ENCODE data around the gene HOGA1. TPM values are rescaled to one million over a fixed set of nuclear protein-coding genes. Genes with fewer than 3 reads are reported as not detected.

The HOGA1 gene
- polyA plus RNA-seq, 1 of the 3 experiments (the other 2 are of a cell fraction), result 2.9 TPM

DNA sequence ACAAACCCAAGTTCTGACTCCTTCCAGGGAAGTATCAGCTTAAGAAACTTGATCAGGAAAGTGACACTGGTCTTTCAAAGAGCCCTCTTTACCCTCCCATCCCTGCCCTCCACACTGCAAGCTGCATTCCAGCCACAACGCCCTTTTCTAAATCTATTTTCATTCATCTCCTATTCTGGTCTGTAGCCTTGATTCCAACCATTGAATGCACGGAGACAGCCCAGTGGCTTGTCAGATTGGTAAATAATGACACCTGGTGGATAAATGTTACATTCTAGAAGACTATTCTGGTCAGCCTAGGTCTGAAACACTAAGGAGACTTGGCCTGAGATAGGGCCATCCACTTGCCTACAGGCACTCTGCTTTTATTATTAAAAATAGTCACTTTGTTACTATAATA lies 28.2 kb downstream of the HOGA1 start:
- Histone ChIP-seq H3K9me3 (no peaks in the 10 kb centered on the region), H3K36me3 (replicated peaks in 1 of 2; ENCODE audit: control insufficient read depth in 1 of 2, insufficient read depth in 2 of 2, low read length in 1 of 2) (no peaks in the 10 kb centered on the region), H3K79me2 (ENCODE audit: insufficient read depth) (no peaks in the 10 kb centered on the region), H3K27ac (ENCODE audit: low read depth in 2 of 2, low read length in 1 of 2) (no peak overlapping the region), H3F3A (replicated peaks; ENCODE audit: insufficient read depth) (no peaks in the 10 kb centered on the region), H3K4me1 (ENCODE audit: control insufficient read depth in 1 of 2, insufficient read depth in 2 of 2, low read depth in 1 of 2, low read length in 1 of 2) (no peaks in the 10 kb centered on the region; a peak in 1 of 4 replicates), H3K4me2 (no peak overlapping the region), H2AFZ (ENCODE audit: low read depth) (no peak overlapping the region), H3K27me3 (ENCODE audit: insufficient read depth) (no peaks in the 10 kb centered on the region), H3K9ac (no peak overlapping the region), H3K4me3 (ENCODE audit: low read depth in 2 of 2, low read length in 1 of 2) (no peak overlapping the region), H4K20me1 (ENCODE audit: insufficient read depth) (no peaks in the 10 kb centered on the region), H3K9me2 (no peaks in the 10 kb centered on the region)
- DNase-seq, result peak; percentile 45
- TF ChIP-seq FOXM1 (IDR thresholded peaks at IDR 0.05; ENCODE audit: low read depth), result no peak
- no peak for TF ChIP-seq NFIC (IDR thresholded peaks at IDR 0.05; ENCODE audit: borderline replicate concordance)
- TF ChIP-seq RFX5 (IDR thresholded peaks at IDR 0.05; ENCODE audit: low read length), result no peak
- no peak for TF ChIP-seq EZH2phosphoT487 (IDR thresholded peaks at IDR 0.05; ENCODE audit: borderline replicate concordance, low read depth)
- TF ChIP-seq, protein P1, sequence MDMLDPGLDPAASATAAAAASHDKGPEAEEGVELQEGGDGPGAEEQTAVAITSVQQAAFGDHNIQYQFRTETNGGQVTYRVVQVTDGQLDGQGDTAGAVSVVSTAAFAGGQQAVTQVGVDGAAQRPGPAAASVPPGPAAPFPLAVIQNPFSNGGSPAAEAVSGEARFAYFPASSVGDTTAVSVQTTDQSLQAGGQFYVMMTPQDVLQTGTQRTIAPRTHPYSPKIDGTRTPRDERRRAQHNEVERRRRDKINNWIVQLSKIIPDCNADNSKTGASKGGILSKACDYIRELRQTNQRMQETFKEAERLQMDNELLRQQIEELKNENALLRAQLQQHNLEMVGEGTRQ (IDR thresholded peaks at IDR 0.05; ENCODE audit: borderline replicate concordance, low read depth, low read length), result no peak
- TF ChIP-seq, protein P2, sequence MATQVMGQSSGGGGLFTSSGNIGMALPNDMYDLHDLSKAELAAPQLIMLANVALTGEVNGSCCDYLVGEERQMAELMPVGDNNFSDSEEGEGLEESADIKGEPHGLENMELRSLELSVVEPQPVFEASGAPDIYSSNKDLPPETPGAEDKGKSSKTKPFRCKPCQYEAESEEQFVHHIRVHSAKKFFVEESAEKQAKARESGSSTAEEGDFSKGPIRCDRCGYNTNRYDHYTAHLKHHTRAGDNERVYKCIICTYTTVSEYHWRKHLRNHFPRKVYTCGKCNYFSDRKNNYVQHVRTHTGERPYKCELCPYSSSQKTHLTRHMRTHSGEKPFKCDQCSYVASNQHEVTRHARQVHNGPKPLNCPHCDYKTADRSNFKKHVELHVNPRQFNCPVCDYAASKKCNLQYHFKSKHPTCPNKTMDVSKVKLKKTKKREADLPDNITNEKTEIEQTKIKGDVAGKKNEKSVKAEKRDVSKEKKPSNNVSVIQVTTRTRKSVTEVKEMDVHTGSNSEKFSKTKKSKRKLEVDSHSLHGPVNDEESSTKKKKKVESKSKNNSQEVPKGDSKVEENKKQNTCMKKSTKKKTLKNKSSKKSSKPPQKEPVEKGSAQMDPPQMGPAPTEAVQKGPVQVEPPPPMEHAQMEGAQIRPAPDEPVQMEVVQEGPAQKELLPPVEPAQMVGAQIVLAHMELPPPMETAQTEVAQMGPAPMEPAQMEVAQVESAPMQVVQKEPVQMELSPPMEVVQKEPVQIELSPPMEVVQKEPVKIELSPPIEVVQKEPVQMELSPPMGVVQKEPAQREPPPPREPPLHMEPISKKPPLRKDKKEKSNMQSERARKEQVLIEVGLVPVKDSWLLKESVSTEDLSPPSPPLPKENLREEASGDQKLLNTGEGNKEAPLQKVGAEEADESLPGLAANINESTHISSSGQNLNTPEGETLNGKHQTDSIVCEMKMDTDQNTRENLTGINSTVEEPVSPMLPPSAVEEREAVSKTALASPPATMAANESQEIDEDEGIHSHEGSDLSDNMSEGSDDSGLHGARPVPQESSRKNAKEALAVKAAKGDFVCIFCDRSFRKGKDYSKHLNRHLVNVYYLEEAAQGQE (IDR thresholded peaks at IDR 0.05; ENCODE audit: low read depth, low read length), result no peak
- no peak for TF ChIP-seq SIN3A (IDR thresholded peaks at IDR 0.05; ENCODE audit: borderline replicate concordance, low read depth, low read length)
- TF ChIP-seq NRF1 (IDR thresholded peaks at IDR 0.05; ENCODE audit: low read depth, low read length), result no peak
- TF ChIP-seq POLR2AphosphoS5 (IDR thresholded peaks at IDR 0.05; ENCODE audit: low read depth, low read length), result no peak
- no peak for TF ChIP-seq YY1 (IDR thresholded peaks at IDR 0.05; ENCODE audit: low read depth)
- TF ChIP-seq CHD2 (IDR thresholded peaks at IDR 0.05; ENCODE audit: low read length, partially characterized antibody), result no peak
- no peak for TF ChIP-seq EP300 (IDR thresholded peaks at IDR 0.05; ENCODE audit: borderline replicate concordance in 1 of 2, low read depth in 1 of 2, low read length in 1 of 2)
- TF ChIP-seq GATA2 (CRISPR knock-in tag; IDR thresholded peaks at IDR 0.05), result no peak
- peak; percentile 76 for TF ChIP-seq RAD21 (IDR thresholded peaks at IDR 0.05; ENCODE audit: low read length)
- TF ChIP-seq, protein P3, sequence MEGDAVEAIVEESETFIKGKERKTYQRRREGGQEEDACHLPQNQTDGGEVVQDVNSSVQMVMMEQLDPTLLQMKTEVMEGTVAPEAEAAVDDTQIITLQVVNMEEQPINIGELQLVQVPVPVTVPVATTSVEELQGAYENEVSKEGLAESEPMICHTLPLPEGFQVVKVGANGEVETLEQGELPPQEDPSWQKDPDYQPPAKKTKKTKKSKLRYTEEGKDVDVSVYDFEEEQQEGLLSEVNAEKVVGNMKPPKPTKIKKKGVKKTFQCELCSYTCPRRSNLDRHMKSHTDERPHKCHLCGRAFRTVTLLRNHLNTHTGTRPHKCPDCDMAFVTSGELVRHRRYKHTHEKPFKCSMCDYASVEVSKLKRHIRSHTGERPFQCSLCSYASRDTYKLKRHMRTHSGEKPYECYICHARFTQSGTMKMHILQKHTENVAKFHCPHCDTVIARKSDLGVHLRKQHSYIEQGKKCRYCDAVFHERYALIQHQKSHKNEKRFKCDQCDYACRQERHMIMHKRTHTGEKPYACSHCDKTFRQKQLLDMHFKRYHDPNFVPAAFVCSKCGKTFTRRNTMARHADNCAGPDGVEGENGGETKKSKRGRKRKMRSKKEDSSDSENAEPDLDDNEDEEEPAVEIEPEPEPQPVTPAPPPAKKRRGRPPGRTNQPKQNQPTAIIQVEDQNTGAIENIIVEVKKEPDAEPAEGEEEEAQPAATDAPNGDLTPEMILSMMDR (IDR thresholded peaks at IDR 0.05), result peak; percentile 68
- TF ChIP-seq SMC3 (IDR thresholded peaks at IDR 0.05; ENCODE audit: low read depth, low read length), result peak; percentile 64
- TF ChIP-seq, protein P4, sequence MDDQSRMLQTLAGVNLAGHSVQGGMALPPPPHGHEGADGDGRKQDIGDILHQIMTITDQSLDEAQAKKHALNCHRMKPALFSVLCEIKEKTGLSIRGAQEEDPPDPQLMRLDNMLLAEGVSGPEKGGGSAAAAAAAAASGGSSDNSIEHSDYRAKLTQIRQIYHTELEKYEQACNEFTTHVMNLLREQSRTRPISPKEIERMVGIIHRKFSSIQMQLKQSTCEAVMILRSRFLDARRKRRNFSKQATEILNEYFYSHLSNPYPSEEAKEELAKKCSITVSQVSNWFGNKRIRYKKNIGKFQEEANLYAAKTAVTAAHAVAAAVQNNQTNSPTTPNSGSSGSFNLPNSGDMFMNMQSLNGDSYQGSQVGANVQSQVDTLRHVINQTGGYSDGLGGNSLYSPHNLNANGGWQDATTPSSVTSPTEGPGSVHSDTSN (IDR thresholded peaks at IDR 0.05), result no peak
- no peak for TF ChIP-seq TAF1 (IDR thresholded peaks at IDR 0.05; ENCODE audit: borderline replicate concordance, low read depth, low read length)
- TF ChIP-seq, protein P5, sequence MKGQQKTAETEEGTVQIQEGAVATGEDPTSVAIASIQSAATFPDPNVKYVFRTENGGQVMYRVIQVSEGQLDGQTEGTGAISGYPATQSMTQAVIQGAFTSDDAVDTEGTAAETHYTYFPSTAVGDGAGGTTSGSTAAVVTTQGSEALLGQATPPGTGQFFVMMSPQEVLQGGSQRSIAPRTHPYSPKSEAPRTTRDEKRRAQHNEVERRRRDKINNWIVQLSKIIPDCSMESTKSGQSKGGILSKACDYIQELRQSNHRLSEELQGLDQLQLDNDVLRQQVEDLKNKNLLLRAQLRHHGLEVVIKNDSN (IDR thresholded peaks at IDR 0.05; ENCODE audit: borderline replicate concordance, low read depth), result no peak
- no peak for TF ChIP-seq ELF1 (IDR thresholded peaks at IDR 0.05)
- CTCF ChIA-PET, result interaction anchor here (0.7 to 2.7 kb wide), 12 partner anchors 12 to 151 kb away, joined by 3 to 28 read pairs (median 4); partner anchors contain the start of genes ANKRD2 and HOGA1
- POLR2A ChIA-PET, result no interaction called here
- 39% methylated on average over 2 of the region's 2 CpGs for WGBS (ENCODE audit: low lambda C conversion rate)
